GM21786 (cell line): ENCODE data around the gene SYNCRIP.
"Not testable (repeated sequence)": the region's sequence is repeated elsewhere in the genome, so short reads cannot be mapped to it uniquely, and the experiment has no call there.

ENCODE experiments used
- ATAC-seq: cut with Tn5 transposase; IDR thresholded peaks from one replicate; pipeline ENCODE4 v1.9.1; 2021; ENCODE audit not compliant: unreplicated experiment

The SYNCRIP gene

GRCh38 chr6:85670573-85670972 is 27.9 kb upstream of the SYNCRIP start:
- ATAC-seq: no peak

GRCh38 chr6:85669735-85670194 is 27.1 kb upstream of the SYNCRIP start:
- ATAC-seq: peak; percentile 97

GRCh38 chr6:85662251-85662650 is 19.6 kb upstream of the SYNCRIP start:
- ATAC-seq: no peak

GRCh38 chr6:85660181-85660611 is 17.5 kb upstream of the SYNCRIP start:
- no peak for ATAC-seq

GRCh38 chr6:85650606-85651005 is 7.9 kb upstream of the SYNCRIP start:
- no peak for ATAC-seq

GRCh38 chr6:85644279-85644762 is 1.6 kb upstream of the SYNCRIP start:
- no peak for ATAC-seq

GRCh38 chr6:85643537-85644278 is 1.0 kb upstream of the SYNCRIP start:
- ATAC-seq: peak; percentile 62

GRCh38 chr6:85641897-85642773 is 551 bp downstream of the SYNCRIP start:
- no peak for ATAC-seq

GRCh38 chr6:85641522-85641896 is 1.2 kb downstream of the SYNCRIP start:
- ATAC-seq: no peak

GRCh38 chr6:85640821-85641220 is 1.9 kb downstream of the SYNCRIP start:
- ATAC-seq: no peak

GRCh38 chr6:85637579-85637978 is 5.1 kb downstream of the SYNCRIP start:
- ATAC-seq: no peak

GRCh38 chr6:85632164-85632942 is 10.3 kb downstream of the SYNCRIP start:
- ATAC-seq: no peak

- ATAC-seq: not testable (repeated sequence)
These were observed 11.6 kb downstream of the SYNCRIP start for GRCh38 chr6:85631117-85631516.

GRCh38 chr6:85628353-85628752 is 14.3 kb downstream of the SYNCRIP start:
- ATAC-seq: no peak

- no peak for ATAC-seq
These were observed 22.4 kb downstream of the SYNCRIP start for GRCh38 chr6:85620308-85620707.

- no peak for ATAC-seq
These were observed 27.9 kb downstream of the SYNCRIP start for GRCh38 chr6:85614780-85615179.

GRCh38 chr6:85612690-85613474 is 29.8 kb downstream of the SYNCRIP start:
- no peak for ATAC-seq

- ATAC-seq: no peak
These were observed 32.3 kb downstream of the SYNCRIP start for GRCh38 chr6:85610182-85610895.

- ATAC-seq: no peak
These were observed 40.6 kb downstream of the SYNCRIP start for GRCh38 chr6:85602100-85602499.
